ENCODE data around the gene WASHC4.

WASHC4 gene, protein sequence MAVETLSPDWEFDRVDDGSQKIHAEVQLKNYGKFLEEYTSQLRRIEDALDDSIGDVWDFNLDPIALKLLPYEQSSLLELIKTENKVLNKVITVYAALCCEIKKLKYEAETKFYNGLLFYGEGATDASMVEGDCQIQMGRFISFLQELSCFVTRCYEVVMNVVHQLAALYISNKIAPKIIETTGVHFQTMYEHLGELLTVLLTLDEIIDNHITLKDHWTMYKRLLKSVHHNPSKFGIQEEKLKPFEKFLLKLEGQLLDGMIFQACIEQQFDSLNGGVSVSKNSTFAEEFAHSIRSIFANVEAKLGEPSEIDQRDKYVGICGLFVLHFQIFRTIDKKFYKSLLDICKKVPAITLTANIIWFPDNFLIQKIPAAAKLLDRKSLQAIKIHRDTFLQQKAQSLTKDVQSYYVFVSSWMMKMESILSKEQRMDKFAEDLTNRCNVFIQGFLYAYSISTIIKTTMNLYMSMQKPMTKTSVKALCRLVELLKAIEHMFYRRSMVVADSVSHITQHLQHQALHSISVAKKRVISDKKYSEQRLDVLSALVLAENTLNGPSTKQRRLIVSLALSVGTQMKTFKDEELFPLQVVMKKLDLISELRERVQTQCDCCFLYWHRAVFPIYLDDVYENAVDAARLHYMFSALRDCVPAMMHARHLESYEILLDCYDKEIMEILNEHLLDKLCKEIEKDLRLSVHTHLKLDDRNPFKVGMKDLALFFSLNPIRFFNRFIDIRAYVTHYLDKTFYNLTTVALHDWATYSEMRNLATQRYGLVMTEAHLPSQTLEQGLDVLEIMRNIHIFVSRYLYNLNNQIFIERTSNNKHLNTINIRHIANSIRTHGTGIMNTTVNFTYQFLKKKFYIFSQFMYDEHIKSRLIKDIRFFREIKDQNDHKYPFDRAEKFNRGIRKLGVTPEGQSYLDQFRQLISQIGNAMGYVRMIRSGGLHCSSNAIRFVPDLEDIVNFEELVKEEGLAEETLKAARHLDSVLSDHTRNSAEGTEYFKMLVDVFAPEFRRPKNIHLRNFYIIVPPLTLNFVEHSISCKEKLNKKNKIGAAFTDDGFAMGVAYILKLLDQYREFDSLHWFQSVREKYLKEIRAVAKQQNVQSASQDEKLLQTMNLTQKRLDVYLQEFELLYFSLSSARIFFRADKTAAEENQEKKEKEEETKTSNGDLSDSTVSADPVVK

GRCh38 chr12:105107494-105108371 lies at the start of gene WASHC4:
TSS of gene WASHC4 (plus strand) at chr12:105107731. CDS start at chr12:105107801, 70 bp downstream.
- peak; percentile 87 to 94 (median 87) for DNase-seq (ENCODE audit: low read depth in 3 of 3)

DNA sequence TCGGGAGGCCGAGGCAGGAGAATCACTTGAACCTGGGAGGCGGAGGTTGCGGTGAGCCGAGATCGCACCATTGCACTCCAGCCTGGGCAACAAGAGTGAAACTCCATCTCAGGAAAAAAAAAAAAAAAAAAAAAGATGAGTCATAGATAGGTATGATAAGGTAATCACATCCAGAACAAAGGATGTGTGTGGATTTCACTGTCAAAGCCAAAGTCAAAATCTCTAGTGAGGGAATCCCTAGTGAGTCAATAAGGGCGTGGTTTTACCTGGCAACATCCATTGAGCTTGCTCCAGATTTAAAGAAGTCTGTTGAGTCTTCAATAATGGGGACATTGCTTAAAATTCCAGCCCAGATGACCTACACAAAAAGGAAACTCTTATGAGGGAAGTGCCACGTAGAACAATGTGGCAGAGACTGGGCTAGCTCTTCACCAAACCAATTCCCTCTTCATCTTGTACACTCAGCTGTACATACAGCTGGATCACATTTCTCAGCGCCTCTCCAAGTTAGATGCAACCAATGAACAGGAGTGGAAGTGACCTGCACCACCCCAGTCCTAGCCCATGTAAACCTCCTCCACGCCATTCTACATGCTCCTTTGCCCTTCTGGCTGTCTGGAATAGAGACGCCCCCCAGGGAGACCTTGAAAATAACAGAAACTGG lies 46.7 kb upstream of the WASHC4 start:
- no peak for DNase-seq (ENCODE audit: low read depth in 3 of 3)

DNA sequence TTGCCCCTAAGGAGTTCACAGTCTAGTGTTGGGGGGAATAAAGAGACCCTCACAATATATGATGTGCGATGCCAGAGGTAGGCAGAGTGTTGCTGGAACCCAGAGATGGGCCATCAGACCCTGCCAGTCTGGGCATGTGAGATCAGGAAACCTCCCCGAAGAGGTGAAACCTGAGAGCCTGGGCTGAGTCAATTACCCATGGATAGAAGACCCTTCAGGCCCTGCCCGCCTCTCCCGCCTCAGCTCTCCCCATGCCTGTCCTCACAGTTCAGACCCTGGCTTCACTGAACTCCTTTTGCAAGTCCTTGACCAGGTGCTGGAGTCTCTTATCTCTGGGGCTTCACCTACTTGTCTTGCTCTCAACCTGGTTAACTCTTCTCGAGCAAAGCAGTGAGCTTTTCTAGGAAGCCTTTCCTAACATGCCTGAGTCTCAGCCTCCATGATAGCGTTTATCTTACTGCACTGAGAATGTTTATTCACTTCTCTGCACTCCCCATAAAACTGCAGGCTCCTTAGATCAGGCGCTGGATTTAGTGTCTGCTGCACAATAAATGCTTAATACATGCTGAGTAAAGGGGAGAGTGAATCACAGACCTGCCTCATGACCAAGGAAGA lies 42.9 kb upstream of the WASHC4 start:
- DNase-seq (ENCODE audit: low read depth in 3 of 3), result no peak

DNA sequence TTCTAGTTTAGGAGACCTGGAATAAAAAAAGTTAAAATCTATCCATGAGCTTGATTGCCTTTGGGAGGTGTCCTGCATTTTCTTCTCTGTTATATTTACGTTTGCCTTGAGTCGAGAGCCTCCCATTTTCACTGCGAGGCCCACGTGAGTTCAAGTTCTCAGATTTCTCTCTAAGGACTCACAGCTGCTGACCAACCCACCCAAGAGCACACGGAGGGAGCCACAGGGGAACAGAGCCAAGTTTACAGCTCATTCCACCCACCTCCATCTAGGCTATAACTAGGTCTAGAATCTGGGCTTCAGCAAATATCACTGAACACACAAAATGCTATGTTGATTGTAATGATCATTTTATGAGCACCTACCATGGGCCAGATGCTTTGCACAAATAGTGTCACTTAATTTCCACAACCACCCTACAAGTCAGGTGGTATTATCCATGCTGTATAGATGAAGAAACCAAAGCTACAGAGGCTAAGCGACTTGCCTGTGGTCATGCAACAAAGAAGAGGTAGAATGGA lies 40.0 kb upstream of the WASHC4 start:
- no peak for DNase-seq (ENCODE audit: low read depth in 3 of 3)

GRCh38 chr12:105069936-105070702 lies 37.4 kb upstream of the WASHC4 start:
- no peak for DNase-seq (ENCODE audit: low read depth in 3 of 3)

- DNase-seq (ENCODE audit: low read depth in 3 of 3), result no peak
Observed at GRCh38 chr12:105071981-105072380, 35.5 kb upstream of the WASHC4 start.

- DNase-seq (ENCODE audit: low read depth in 3 of 3), result no peak
Observed at GRCh38 chr12:105072888-105073488, 34.5 kb upstream of the WASHC4 start.

DNA sequence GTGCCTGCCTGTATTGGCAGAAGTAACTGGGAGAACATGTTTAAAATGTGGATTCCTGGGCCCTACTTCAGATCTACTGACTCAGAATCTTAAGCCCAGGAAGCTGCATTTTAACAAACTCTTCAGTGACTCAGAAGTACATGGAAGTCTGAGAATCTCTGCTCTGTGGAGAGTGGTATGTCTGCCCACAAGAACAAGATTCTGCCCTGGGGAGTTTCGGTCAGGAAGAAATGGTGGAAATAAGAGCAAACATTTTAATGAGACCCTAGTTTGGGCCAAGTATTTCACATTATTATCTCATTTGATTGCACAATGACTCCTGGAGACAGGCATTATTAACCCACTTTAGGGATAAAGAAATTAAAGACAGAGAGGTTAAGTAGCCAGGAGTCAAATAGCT lies 31.4 kb upstream of the WASHC4 start:
- DNase-seq (ENCODE audit: low read depth in 3 of 3), result no peak

DNA sequence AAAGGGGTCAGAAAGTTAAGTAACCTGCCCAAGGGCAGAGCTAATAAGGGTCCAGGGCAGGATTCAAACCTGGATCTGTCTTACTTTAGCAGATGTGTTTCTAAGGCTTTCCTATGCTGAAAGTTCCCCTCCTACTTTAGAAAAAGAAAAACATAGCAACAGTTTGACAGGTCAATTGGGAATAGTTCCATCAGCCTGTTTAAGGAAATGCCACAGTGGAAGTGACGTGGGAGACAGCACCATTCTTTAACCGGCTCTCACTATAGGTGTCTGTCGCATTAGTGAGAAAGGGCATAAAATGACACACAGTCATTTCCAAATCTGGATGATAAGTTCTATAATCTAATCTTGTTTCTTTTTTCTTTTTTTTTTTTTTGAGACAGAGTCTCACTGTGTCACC lies 30.6 kb upstream of the WASHC4 start:
- DNase-seq (ENCODE audit: low read depth in 3 of 3), result no peak

- no peak for DNase-seq (ENCODE audit: low read depth in 3 of 3)
Observed at GRCh38 chr12:105077435-105077834, 30.1 kb upstream of the WASHC4 start.

- no peak for DNase-seq (ENCODE audit: low read depth in 3 of 3)
Observed at GRCh38 chr12:105078712-105079570, 28.6 kb upstream of the WASHC4 start.

GRCh38 chr12:105083031-105083430 lies 24.5 kb upstream of the WASHC4 start:
- DNase-seq (ENCODE audit: low read depth in 3 of 3), result no peak

GRCh38 chr12:105083551-105084105 lies 23.9 kb upstream of the WASHC4 start:
- DNase-seq (ENCODE audit: low read depth in 3 of 3), result no peak

DNA sequence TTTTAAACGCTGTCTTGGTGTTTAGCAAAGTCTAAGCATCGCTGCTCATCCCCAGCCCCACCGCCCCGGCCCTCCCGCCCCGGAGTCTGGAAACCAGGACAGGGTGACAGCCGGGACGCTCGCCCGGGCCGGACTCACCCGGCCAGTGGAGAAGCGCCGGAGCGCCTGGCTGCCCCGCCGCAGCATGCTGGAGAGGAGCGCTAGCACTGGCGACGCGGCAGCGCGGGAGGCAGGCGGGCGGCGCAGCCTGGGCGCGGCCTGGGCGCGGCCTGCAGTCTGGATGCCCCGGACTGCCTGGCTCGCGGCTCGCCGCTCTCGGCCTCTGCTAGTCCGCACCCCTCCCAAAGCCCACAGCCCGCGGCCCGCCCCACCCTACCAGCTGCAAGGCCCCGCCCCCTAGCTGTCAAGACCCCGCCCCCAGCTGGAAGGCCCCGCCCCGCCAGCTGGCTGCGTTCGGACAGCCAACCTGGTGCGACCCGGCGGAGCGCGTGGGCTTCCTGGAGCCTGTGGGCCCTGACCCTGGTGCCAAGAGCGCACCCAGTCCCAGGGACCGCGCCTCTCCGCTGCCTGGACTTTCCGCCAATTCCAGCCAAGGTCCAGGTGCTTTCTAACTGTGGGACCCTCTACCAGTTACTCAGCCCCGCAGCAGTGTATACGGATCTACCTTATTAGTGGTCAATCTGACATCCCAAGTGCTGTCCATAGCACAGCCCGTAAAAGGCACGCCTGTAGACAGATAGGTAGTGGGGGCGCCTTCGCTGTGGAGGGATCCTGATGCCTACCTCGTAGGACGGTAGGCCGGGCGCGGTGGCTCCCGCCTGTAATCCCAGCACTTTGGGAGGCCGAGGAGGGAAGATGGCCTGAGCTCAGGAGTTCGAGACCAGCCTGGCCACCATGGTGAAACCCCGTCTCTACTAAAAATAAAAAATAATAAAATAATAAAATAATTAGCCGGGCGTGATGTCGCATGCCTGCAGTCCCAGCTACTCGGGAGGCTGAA lies 23.0 kb upstream of the WASHC4 start, which contains the start of gene ALDH1L2:
ALDH1L2 (minus strand) TSS at position 208 of the 1,000 bp plus-strand sequence; CDS start at position 186, 22 bp downstream.
- DNase-seq (ENCODE audit: low read depth in 3 of 3), result peak; percentile 33 to 49 (median 35)

GRCh38 chr12:105085501-105085900 lies 22.0 kb upstream of the WASHC4 start:
- no peak for DNase-seq (ENCODE audit: low read depth in 3 of 3)

- DNase-seq (ENCODE audit: low read depth in 3 of 3), result no peak
Observed at GRCh38 chr12:105089817-105090216, 17.7 kb upstream of the WASHC4 start.

Data from stimulated activated CD4-positive, alpha-beta T cell treated with anti-CD3 and anti-CD28 coated beads, TNF-alpha, amount 100 ng/mL, for 48 hours (primary cell).